Measurements from ENCODE around the gene PPP1CA.

Gene PPP1CA

DNA sequence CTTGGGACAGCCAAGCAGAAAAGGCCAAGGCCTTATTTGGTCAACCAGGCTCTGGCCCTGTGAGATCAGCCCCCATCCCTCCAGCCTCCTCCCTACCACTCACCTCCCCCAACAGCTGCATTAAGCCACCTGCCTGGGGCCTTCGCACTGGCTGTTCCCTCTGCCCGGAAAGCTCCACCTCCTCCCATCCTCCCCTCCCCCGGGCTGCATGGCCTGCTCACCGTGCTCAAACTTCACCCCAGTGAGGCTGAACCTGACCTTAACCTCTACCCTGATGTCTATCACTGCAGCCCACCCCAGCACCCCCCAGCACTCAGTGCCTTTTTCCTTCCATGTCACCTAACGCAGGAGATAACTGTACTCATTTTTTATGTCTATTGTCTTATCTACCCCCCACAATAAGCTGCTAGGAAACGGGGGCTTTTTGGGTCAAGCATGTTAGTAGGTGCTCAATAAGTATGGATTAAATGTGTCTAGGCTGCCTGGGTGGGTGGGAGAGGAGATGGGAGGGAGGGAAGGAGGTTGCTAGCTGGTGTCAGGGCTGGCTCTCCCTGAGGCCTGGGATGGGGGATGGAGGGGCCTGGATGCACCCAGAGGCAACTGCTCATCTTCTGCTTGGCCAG, 34.9 kb upstream of the PPP1CA start:
- Histone ChIP-seq H3K27me3 (ENCODE audit: insufficient read depth, poor library complexity, severe bottlenecking) (no peaks in the 10 kb centered on the region), H3K27ac (replicated peaks) (peak overlapping the region; percentile 98), H3K4me3 (replicated peaks; ENCODE audit: insufficient read depth, low read length) (peak overlapping the region; percentile 58)
- peak; percentile 86 for TF ChIP-seq POLR2AphosphoS5 (IDR thresholded peaks at IDR 0.05; ENCODE audit: low read depth)
- TF ChIP-seq GABPA (IDR thresholded peaks at IDR 0.05; ENCODE audit: low read depth) = no peak
- no peak for TF ChIP-seq SPI1 (IDR thresholded peaks at IDR 0.05; ENCODE audit: borderline replicate concordance, low read depth)
- peak; percentile 73 to 94 for DNase-seq (ENCODE audit: low read depth in 1 of 2, low spot score in 1 of 2)

DNA sequence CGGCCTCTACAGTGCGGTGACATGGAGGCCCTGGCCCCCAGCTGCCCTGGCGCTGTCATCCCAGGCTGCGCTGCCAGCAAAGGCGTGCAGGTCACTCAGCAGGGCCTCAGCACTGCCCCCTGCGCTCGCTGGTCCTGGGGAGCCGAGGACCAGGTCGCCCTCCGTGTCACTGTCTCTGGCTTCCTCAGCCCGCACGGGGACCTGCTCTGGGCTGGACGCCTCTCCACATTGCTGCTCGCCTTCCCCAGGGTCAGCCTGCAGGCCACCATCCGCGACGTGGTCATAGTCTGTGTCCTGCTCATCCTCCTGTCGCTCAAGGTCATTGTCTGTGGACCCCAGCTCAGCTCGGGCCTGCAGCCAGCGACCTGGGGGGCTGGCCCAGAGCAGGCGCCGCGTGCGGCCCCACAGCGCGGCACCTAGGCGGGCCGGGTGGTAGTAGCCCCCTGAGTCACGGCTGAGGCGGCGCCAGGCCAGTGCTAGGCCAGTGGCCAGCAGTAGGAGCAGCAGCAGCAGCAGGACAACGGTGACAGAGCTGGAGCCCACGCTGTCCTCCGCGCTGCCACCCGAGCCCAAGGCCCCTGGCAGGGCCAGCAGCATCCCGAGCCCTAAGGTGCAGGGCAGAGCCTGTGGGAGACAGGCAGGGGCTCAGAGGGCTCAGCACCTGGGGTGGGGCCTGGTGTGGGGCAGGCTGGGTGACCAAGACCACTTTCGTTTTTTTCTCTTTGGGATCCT, 34.2 kb upstream of the PPP1CA start:
- no peak for DNase-seq (ENCODE audit: low read depth in 1 of 2, low spot score in 1 of 2)
- Histone ChIP-seq H3K27me3 (ENCODE audit: insufficient read depth, poor library complexity, severe bottlenecking) (no peaks in the 10 kb centered on the region), H3K27ac (replicated peaks) (peak overlapping the region; percentile 98), H3K4me3 (replicated peaks; ENCODE audit: insufficient read depth, low read length) (peak overlapping the region; percentile 58)
- TF ChIP-seq POLR2AphosphoS5 (IDR thresholded peaks at IDR 0.05; ENCODE audit: low read depth) = no peak
- TF ChIP-seq, protein P1, sequence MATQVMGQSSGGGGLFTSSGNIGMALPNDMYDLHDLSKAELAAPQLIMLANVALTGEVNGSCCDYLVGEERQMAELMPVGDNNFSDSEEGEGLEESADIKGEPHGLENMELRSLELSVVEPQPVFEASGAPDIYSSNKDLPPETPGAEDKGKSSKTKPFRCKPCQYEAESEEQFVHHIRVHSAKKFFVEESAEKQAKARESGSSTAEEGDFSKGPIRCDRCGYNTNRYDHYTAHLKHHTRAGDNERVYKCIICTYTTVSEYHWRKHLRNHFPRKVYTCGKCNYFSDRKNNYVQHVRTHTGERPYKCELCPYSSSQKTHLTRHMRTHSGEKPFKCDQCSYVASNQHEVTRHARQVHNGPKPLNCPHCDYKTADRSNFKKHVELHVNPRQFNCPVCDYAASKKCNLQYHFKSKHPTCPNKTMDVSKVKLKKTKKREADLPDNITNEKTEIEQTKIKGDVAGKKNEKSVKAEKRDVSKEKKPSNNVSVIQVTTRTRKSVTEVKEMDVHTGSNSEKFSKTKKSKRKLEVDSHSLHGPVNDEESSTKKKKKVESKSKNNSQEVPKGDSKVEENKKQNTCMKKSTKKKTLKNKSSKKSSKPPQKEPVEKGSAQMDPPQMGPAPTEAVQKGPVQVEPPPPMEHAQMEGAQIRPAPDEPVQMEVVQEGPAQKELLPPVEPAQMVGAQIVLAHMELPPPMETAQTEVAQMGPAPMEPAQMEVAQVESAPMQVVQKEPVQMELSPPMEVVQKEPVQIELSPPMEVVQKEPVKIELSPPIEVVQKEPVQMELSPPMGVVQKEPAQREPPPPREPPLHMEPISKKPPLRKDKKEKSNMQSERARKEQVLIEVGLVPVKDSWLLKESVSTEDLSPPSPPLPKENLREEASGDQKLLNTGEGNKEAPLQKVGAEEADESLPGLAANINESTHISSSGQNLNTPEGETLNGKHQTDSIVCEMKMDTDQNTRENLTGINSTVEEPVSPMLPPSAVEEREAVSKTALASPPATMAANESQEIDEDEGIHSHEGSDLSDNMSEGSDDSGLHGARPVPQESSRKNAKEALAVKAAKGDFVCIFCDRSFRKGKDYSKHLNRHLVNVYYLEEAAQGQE (IDR thresholded peaks at IDR 0.05; ENCODE audit: insufficient replicate concordance, low read depth) = no peak
- no peak for TF ChIP-seq GABPA (IDR thresholded peaks at IDR 0.05; ENCODE audit: low read depth)
- TF ChIP-seq SPI1 (IDR thresholded peaks at IDR 0.05; ENCODE audit: borderline replicate concordance, low read depth) = no peak
- TF ChIP-seq, protein P2, sequence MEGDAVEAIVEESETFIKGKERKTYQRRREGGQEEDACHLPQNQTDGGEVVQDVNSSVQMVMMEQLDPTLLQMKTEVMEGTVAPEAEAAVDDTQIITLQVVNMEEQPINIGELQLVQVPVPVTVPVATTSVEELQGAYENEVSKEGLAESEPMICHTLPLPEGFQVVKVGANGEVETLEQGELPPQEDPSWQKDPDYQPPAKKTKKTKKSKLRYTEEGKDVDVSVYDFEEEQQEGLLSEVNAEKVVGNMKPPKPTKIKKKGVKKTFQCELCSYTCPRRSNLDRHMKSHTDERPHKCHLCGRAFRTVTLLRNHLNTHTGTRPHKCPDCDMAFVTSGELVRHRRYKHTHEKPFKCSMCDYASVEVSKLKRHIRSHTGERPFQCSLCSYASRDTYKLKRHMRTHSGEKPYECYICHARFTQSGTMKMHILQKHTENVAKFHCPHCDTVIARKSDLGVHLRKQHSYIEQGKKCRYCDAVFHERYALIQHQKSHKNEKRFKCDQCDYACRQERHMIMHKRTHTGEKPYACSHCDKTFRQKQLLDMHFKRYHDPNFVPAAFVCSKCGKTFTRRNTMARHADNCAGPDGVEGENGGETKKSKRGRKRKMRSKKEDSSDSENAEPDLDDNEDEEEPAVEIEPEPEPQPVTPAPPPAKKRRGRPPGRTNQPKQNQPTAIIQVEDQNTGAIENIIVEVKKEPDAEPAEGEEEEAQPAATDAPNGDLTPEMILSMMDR (IDR thresholded peaks at IDR 0.05; ENCODE audit: insufficient read depth, low read length) = no peak

DNA sequence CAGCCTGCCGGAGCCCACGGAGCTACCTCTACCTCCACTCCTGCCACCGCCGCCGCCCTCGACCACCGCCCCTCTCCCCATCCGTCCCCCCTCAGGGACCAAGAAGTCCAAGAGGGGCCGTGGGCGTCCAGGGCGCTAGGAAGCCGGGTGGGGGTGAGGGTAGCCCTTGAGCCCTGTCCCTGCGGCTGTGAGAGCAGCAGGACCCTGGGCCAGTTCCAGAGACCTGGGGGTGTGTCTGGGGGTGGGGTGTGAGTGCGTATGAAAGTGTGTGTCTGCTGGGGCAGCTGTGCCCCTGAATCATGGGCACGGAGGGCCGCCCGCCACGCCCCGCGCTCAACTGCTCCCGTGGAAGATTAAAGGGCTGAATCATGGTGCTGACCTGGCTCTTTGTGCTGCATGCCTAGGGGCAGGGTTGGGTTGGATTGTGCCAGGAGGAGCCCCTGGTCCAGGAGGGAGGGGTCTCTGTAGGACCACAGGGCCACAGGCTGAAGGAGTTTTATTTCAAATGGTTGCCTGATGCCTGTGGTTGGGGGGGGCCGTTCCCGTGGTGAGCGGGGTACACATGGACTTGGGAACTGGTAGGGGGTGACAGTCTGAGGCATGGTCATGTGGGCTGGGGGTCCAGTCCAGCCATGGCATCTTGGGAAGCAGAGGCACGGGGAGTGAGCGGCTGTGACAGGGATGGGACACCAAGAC, 33.5 kb upstream of the PPP1CA start:
- no peak for DNase-seq (ENCODE audit: low read depth in 1 of 2, low spot score in 1 of 2)
- H3K27me3 ChIP-seq (ENCODE audit: insufficient read depth, poor library complexity, severe bottlenecking) = no peaks in the 10 kb centered on the region
- H3K27ac ChIP-seq (replicated peaks) = peak overlapping the region; percentile 98
- H3K4me3 ChIP-seq (replicated peaks; ENCODE audit: insufficient read depth, low read length) = peak overlapping the region; percentile 58
- TF ChIP-seq SPI1 (IDR thresholded peaks at IDR 0.05; ENCODE audit: borderline replicate concordance, low read depth) (no peak), POLR2AphosphoS5 (IDR thresholded peaks at IDR 0.05; ENCODE audit: low read depth) (peak; percentile 11; the same call in 1 of the 2 replicates)

DNA sequence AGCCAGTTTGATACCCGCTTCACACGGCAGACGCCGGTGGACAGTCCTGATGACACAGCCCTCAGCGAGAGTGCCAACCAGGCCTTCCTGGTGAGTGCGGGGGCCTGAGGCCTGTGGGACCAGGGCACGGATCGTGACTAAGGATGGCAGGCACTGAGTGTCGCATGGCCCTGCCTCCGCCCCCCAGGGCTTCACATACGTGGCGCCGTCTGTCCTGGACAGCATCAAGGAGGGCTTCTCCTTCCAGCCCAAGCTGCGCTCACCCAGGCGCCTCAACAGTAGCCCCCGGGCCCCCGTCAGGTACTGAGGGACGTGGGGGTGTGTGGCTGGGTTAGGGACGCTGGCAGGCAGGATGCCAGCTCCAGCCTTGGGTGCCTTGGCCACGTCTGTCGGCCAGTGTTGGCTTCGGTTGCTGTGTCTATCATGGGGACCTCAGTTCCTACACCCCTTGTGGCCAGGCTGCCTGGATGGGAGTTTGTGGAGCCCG, 32.8 kb upstream of the PPP1CA start:
- no peak overlapping the region; the same call in 1 of the 2 replicates for H3K27ac ChIP-seq (replicated peaks)
- no peak for DNase-seq (ENCODE audit: low read depth in 1 of 2, low spot score in 1 of 2)

DNA sequence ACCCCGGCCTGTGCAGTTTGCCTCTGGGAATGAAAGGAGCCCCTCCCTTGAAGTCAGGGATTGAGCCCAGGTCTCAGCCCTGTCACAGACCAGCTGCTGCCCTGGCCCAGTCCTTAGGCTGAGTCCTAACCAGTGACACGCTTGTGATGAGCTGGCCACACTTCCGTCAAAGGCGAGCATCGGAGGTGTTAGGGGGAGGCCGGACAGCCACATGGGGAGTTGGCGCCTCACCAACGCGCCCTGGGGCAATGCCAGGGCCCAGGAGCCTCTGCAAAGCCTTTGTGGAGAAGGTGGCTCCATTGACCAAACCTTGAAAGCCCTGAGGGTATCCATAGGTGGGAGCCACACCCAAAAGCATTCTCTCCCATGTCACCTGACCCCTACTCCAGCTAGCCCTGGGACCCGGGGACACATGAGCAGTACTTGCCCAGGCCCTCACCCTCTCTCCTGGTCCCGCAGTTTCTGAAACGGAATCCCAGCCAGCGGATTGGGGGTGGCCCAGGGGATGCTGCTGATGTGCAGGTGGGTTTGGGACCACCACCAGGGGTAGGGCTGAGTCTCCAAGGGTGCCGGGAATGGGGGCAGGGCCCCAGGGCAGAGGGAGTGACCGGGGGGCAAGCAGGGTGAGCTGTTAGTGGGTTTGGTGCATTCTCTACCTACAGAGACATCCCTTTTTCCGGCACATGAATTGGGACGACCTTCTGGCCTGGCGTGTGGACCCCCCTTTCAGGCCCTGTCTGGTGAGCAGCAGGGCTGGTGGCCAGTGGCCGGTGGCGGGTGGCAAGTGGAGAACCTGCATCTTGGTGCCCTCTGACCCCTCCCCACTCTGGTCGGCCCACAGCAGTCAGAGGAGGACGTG, 32.1 kb upstream of the PPP1CA start:
- no peak overlapping the region for H3K4me3 ChIP-seq (replicated peaks; ENCODE audit: insufficient read depth, low read length)
- H3K27ac ChIP-seq (replicated peaks) = peak overlapping the region; percentile 17; the same call in 1 of the 2 replicates

More for the DNA sequence above, 32.8 kb upstream of the PPP1CA start:
- no peaks in the 10 kb centered on the region for H3K27me3 ChIP-seq (ENCODE audit: insufficient read depth, poor library complexity, severe bottlenecking)
- TF ChIP-seq GABPA (IDR thresholded peaks at IDR 0.05; ENCODE audit: low read depth) (no peak), POLR2AphosphoS5 (IDR thresholded peaks at IDR 0.05; ENCODE audit: low read depth) (peak; percentile 66)
- H3K4me3 ChIP-seq (replicated peaks; ENCODE audit: insufficient read depth, low read length) = no peak overlapping the region

More for the DNA sequence above, 32.1 kb upstream of the PPP1CA start:
- H3K27me3 ChIP-seq (ENCODE audit: insufficient read depth, poor library complexity, severe bottlenecking) = no peaks in the 10 kb centered on the region
- no peak for TF ChIP-seq SPI1 (IDR thresholded peaks at IDR 0.05; ENCODE audit: borderline replicate concordance, low read depth)
- TF ChIP-seq POLR2AphosphoS5 (IDR thresholded peaks at IDR 0.05; ENCODE audit: low read depth) = 0 out of 2 replicates have a peak, but pooled peaks have one; percentile 48
- DNase-seq (ENCODE audit: low read depth in 1 of 2, low spot score in 1 of 2) = no peak
